GM18868 (cell line): ENCODE data around the gene LYPD6B.

Source experiments
- ATAC-seq: cut with Tn5 transposase; IDR thresholded peaks from one replicate; pipeline ENCODE4 v1.9.1; 2021; ENCODE audit warnings: mild to moderate bottlenecking, moderate library complexity; ENCODE audit not compliant: unreplicated experiment

Gene LYPD6B

DNA sequence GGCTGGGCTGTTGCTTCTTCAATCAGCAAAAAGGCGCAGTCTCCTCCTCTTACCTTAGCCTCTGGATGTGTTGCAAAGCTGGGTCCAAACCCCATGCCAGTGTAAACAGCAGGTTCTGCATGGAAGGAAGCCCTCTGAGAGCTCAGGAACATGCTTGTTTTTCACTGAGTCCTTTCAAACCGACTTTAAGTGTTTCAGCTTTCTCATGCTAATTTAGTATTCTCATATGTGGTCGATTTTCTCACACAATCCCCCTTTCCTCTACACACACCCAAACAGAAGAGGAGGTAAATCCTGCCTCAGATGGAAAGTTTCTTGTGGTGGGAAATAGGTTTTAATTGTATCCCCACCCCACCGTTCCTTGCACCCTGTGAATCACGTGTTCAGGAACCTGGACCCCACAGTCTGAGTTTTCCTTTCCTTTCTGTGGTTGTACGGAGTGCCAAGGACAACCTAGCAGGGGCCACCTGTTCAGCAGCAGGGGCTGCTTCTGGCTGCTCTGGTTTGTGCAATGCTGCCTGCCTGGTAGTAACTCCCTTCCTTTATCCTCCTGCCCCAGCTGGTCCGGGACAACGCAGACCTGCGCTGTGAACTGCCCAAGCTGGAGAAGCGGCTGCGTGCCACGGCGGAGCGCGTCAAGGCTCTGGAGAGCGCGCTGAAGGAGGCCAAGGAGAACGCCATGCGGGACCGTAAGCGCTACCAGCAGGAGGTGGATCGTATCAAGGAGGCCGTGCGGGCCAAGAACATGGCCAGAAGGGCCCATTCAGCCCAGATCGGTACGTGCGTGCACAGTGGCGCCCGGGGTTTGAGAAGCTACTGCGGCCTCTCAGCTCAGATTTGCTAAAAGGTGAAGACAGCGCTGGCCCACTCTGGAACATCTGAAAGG, 28.7 kb upstream of the LYPD6B start:
- ATAC-seq = no peak

DNA sequence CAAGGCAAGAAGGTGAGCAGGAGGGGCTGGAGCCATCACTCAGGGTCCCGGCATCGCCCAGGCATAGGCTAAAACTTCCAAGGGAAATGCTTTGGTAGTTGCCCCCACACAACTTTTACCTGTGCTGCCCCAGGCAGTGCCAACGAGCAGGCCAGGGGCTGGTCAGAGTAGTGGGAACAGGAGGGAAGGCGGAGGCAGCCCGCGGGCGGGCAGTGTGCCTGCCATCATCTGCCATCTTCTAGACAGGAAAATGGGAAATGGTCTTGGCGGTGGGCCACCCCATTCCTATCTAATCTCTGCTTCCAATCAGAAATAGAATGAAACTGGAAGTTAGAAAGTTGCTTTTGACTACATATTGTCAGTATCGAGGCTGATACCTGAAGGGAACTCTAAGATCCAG, 26.0 kb upstream of the LYPD6B start:
- ATAC-seq = no peak

DNA sequence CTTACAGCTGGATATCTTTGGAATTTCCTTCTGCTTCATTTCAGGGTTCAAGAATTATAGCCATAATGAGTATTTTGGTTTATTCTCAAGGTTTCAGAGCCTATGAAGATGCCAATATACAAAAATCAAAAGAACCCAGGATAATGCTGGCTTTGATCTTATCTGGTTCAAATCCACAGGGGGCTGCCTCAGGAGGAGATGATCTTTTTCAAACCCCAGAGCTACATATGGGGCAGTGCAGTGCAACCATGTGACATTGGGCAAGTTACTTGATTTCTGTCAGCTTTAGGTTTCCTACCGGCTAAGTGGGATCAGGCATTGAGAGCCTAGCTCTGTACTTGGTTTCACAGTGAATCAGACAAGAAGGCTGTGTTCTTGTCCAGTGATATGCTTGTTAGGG, 23.0 kb upstream of the LYPD6B start:
- ATAC-seq = no peak

DNA sequence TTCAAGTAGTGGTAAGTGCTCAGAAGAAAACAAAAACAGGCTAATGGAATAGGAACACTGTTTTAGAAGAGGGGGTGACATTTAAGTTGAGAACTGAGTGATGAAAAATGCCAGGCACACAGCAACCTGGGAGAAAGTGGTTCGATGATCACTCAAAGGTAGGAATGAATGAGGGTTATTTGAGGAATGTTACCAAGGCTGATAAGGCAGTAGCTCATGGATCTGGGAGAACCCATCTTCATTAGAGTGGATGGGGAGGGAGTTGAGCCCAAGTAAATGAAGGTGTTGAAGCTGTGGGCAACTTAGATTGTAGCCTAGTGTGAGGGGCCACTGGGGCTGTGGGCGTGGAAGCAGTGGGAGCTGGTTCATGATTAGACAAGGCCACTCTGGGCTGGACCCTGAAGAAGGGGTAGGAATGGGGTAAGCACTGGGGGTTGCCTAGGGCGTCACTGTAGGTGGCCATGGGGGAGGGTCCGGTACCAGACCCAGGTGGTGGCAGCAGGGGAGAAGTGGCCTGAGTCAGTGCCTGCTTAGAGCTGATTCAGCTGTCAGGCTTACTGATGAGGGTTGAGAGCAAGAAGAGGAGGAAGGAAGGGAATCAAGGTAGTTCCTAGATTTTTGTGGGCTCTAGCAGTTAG, 22.5 kb upstream of the LYPD6B start:
- ATAC-seq = no peak

DNA sequence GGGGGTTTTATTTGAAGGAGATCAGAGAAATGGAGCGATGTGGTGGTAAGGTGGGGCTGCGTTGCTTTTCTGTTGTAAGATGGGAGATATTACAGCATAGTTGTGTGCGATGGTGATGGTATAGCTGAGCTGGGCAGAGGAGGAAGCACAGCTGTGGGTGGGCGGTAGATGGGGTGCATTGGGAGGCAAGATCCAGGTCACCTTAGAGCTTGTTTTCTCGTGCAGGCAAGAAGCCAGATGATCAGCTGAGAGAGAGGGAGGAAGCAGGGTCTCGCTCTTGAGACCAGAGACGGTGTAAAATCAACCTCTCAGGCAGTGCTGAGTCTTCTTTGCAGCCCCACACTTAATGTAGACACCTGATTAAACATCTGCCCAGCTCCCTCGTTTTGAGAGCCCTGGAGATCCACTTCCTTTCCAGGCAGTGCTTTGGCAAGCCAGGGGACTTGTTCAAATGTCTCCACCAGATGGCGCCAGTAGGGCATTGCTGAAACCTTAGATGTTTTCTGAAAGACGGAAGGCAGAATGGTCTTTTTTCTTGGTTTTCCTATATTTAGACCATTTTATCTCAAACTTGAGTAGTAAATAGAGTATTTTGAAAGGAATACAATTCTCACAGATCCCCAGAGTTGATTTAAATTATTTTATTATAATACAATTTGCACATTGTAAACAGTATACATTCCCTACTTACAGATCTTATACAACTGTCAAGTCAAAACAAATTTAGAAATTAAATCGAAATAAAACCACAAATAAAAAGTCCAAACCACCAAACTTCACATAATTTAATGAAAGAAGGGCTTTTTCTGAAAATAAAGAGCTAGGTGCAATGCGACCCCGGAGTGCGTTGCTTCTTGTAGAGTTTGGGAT, 21.1 kb upstream of the LYPD6B start:
- ATAC-seq = peak; percentile 9

DNA sequence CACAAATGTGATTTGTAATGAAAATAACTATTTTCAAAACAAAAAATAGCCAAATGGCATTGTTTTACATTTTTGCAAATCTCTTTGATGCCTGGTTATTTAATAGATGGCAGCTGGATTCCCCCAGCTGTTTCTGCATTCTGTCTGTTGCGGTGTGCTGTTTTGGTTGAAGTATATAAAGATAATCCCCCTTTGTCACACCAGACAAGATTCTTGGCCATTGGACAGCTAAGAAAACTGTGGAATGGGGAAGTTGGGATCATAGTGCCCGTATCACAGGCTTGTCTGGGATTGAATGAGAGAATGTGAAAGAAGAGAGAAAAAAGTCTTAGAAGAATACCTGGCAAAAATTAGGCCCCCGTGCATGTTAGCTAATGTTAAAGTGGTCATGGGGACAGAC, 19.5 kb upstream of the LYPD6B start:
- ATAC-seq = no peak

DNA sequence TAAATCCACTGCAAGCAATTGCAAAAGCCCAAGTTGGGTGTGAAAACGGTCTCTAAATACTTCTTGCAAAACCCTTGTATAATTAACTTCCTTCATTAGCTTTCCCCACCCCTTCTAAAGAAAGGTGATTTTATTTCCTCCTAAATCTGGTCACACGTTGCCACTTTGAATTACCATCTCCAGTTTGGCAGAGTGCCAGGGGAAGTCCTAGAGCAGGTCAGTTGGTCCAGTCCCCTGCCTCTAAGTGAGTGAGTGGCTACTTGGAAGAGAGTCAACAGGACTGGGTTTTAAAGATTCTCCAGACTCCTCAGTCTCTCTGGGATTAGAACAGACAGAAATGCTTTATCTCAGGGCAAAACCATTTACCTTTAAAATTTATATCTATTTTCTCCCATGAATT, 18.7 kb upstream of the LYPD6B start:
- ATAC-seq = no peak

DNA sequence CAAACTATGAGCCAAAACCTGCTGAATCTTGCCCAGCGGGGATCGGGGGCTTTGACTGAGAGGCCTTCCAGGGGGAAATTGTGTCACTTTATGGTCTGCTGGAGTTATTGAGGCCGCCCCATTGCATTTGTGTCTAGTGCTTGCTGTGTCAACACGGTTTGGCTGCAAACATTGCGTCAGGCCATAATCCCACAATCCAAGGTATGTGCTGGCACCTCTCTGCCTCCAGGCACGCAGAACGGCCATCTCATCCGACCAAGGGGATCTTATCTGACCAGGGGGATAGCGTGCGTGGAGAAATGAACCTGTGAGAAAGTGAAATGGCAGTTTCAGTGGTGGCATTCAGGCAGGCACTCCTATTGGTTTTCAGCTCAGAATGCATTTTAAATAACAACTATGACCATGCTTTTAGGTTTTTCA, 18.1 kb upstream of the LYPD6B start:
- peak; percentile 57 for ATAC-seq

DNA sequence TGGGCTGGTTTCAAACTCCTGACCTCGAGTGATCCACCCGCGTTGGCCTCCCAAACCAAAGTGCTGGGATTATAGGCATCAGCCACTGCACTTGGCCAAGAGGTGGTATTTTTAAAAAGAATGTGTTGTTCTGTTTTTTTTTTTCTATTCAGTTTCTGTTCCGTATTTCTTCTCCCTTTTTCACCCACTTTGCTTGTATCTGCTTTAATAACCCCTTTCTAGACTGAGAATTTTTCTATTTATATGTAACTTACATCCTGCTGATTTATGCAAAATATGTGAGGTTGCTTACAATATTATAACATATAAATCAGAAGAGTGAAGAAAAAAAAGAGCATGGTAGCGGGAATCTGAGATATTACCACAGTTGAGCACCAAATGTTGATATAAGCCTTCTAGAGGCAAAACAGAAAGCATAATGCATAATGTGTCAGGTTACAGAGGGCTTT, 17.2 kb upstream of the LYPD6B start:
- peak; percentile 37 for ATAC-seq

DNA sequence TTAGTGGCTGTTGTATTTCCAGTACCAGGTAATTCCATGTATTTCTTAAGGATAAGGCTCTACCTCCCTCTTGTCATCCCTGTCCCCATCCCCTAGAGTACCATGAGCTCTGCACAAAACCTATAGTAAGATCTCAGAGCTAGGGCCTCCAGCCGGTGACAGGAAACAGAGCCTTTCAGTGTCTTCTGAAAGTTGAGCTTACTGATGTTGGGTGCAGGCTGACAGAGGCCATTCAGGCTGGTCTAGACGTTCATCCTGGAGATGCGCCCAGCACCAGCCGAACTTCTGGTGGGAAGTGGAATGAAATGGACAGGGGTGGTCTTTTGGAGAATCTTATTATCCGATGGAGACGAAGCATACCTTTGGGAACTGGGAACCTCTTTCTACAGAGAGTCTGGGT, 16.7 kb upstream of the LYPD6B start:
- peak; percentile 31 for ATAC-seq

DNA sequence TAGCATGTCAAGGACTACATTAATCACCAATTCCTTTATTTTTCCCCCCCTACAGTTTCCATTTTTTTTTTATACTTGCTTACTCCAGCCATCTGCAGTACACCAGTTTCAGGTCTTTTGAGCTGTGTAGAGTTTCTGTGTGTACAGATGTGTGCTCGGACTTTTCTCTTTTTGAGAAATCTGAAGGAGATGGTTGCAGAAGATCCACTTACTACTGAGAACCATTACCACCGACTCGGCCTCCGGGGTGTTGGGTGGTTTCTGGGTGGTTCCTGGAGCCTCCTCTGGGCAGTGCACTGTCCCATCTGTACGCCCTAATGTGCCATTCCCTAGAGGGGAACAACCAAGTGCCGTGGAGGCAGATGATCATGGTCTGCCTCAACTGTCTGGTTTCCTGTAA, 15.4 kb upstream of the LYPD6B start:
- ATAC-seq = no peak

DNA sequence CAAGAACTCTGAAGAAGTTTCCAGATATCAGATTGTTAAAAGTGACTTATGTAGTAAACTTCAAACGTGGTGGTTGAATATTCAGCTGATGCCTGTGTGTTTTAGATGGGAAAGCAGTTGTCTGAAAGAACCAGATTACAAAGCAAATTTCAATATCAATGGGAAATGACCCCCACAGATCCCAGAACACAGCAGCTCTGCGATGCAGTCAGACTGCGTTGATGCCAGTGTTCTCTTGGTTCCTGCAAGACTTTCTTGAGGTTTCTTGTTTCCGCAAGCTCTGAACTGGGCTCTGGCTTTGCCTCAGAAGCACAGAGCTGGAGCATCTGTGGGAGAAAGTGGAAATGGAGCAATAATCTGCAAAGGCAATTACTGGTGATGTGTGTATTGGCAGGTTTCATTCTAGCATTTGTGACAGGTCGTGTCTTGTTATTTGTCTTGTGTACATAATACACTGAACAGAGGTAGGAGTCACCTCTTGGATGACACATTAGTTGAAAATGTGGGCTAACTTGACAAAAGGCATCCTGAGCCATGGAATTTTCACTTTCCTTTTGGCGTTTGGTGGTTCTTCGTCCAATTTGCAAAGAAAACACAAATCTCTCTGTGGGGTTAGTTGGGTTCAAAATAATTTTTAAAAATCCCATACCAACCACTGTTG, 10.8 kb upstream of the LYPD6B start:
- ATAC-seq = peak; percentile 39

DNA sequence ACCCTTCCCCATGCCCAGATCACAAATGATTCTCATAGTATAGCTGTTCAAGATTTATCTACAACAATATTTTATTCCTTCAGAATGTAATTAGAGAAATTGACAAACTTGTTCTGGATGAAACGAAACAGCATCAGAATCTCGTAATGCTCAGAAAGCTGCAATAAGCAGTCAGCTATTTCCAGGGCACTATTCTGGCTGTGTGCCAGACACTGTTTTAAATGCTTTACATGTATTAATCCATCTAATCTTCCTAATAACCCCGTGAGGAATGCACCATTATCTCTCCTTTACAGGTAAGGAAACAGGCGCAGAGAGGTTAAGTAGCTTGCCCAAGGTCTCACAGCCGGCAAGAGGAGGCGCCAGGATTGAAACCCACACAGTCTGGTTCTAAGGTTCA, 10.1 kb upstream of the LYPD6B start:
- ATAC-seq = no peak

DNA sequence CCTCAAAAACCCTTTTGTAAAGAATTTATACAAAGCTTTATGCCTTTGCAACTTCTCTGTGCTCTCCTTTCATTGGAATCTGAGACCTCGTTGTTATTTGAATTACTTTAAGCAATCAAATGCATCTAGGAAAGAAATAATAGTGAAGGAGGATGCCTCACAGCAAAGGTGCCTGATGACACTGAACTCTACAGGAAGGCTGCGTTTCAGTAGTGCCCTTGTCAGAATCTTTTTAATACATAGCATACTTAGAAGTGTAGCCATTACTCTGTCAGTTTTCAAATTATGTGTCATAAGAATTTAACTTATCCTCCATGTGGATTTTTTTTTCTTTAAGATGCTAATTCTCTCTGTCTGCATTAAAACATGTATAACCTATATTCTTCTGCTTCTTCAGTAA, 9.6 kb upstream of the LYPD6B start:
- no peak for ATAC-seq

DNA sequence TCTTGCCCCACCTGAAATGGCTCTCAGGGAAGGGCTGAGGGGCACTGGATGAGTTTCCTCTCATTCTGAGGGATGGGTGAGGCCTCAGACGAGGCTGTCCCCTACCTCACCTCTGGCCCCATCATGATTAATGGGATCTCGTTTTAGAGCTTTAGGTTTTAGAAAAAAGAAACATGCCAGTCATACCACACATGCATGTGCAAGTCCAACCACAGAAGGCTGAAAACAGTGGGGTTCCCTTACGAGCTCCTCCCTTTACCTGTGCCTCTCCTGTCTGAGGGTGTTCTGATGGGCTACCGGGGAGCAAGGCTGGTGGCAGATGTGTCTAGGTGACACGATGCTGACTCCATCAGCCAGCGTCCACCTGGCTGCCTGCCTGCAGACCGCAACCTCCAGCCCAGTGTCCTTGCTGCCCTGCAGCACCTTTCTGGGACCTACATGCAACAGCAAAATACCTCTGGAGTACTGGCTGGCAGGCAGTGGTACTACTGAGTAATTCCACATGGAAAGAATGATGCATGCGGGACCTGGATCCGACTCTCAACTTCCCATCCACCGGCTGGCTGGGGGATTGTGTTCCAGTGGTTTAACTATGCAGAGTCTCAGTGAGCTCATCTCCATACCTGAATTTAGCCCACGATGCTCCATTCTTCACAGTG, 9.1 kb upstream of the LYPD6B start:
- no peak for ATAC-seq

DNA sequence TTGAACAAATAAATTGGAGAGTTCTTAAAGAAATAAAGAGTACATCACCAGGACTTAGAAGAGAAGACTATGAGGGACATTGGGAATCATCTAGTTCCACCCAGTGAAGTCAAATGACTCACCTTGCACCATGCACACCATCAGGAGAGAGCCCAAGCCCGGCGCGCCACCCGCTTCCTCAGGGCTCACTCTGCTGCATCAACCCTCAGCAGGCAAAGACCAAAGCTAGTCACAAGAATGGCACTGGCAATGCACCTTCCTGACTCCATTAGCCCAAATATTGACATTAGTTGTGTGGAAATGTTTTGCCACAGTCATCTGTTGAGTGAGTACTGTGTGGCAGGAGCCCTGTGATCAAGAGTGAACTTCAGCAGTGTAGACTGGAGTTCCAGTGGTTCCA, 7.1 kb upstream of the LYPD6B start:
- no peak for ATAC-seq

DNA sequence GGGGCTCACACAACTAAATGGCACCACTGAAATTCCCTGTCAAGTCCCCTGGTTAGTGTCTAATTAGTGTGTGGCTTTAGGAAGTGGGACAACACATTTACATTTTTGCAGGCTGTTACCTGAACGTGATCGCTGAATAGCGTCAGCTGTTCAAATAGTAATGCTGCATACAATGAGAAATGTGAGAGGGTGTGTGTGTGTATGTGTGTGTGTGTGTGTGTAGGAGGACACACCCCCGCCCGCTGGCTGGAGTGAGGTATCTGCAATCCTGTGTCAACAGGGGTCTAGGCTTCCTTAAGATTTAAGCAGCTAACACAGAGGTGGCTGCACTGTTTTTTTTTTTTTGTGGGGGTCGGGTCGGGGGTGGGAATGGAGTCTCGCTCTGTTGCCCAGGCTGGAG, 4.8 kb upstream of the LYPD6B start:
- ATAC-seq = no peak

DNA sequence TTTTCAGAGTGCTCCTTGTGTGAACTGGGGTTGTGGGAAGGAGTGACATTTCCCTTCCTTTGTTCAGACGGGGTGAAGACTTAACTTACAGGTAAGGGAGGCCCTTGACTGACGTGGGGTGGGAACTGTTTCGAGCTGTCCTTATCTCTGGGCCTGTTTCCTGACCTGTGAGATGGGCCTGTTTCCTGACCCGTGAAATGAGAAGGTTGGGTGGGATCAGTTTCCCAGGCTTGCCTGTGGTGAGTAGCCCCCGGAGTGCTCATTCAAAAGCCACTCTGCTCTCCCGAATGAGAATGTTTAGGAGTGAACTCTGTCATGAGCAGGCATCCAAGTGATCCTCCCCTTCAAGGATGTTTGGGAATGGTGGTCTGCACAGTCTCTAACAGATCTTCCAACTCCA, 4.1 kb upstream of the LYPD6B start:
- ATAC-seq = no peak

DNA sequence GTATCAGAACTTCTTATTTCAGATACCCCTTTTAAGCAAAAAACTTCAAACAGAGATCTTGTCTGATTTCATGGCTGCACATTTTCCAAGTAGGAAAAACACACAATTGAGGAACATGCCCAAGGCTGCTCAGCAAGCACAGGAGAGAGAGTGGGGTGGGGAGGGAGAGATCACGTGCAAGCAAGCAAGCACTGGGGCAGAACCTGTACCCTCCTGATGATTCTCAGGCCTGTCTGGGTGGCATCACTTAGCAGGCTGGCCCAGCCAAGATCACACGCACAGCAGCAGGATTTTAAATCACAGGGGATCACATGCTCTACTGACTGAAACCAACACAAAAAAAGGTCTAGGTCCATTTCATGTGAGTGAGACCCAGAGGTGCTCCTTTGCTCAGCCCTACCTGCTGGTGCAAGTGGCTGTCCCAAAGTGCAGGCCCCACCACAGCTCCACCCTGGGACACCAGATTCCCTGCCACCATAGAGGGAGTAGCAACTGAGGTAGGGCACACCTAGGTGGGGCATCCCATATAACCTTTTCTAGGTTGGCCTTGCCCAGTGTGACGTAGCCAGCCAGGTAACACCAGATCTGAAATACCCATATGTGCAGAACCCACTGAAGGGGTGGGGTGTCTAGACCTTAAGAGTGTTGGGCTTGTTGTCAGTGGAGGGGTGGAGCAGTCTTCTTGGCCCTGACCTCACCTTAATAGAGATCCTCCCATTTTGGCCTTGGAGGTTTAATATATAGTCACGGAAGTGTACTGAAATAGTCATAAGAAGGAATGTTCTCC, 1.8 kb upstream of the LYPD6B start:
- peak; percentile 42 for ATAC-seq

DNA sequence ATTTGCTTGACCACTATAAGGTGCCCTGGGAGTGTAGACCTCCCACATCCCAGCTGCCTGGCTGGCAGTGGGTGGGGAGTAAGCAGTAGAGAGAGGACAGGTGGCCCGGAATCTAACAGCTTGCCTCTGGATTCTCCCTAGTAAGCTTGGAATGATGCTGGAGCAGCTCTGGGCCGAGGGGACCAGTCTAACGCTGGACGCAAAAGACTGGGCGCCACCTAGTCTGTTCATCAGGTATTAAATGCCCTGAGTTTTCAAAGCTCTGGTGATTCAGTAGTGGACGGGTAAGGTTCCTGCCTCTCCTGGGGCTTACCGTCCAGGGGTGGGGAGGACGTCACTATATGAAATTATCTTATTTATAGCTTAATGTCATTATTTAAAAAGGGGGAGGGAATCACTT, 648 bp upstream of the LYPD6B start:
- ATAC-seq = no peak
